Endothelial cell of umbilical vein (primary cell): Measurements from ENCODE around the gene PKD2. TPM values are rescaled to one million over a fixed set of nuclear protein-coding genes. Genes with fewer than 3 reads are reported as not detected.

Source experiments
- BruUV-seq: library from RNA; stranded (reverse); fragments of 400-500 nt; replicated peaks from 2 replicates; lab custom pipeline; 2021; lab: Mats Ljungman, UMichigan
- CTCF ChIA-PET: fragments of 300-600, 350-600 bp; sonication (Branson Sonifier 250); formaldehyde crosslinking; loops from one replicate; lab custom pipeline; 2021; ENCODE audit warnings: antibody characterized with exemption, inconsistent platforms; lab: Charles Lee
- POLR2A ChIA-PET: fragments of 300-600, 350-600 bp; sonication (Branson Sonifier 250); formaldehyde crosslinking; loops from one replicate; lab custom pipeline; 2021; ENCODE audit warnings: antibody characterized with exemption, inconsistent platforms; lab: Charles Lee
- DNase-seq: peaks from one replicate; pipeline ENCODE4 v3.0.0-alpha.2; 2011; ENCODE audit warnings: low read depth, low spot score
- FAIRE-seq: peaks from 2 replicates; lab custom pipeline; 2011; peaks lifted over from hg19 to GRCh38; lab: Jason Lieb, UNC
- H2AFZ ChIP-seq: 2 replicates; pipeline ENCODE4 v1.6.0; 2012; ENCODE audit warnings: low read depth, low read length, control low read depth, inconsistent platforms
- H3K27ac ChIP-seq: 2 replicates; pipeline ENCODE4 v1.5.1; 2011; ENCODE audit warnings: low read depth, mild to moderate bottlenecking, control low read depth, low read length, moderate library complexity; ENCODE audit not compliant: insufficient read depth
- H3K27me3 ChIP-seq, 2 experiments: 2 replicates each; pipeline versions ENCODE4 v1.6.0 to v1.6.1; 2011; ENCODE audit warnings: low read length in 2 of 2, mixed read lengths in 1 of 2; ENCODE audit not compliant: control insufficient read depth in 2 of 2, insufficient read depth in 2 of 2
- H3K36me3 ChIP-seq, 2 experiments: 2 replicates in 1 of 2; 3 replicates in 1 of 2; pipeline ENCODE4 v1.5.1; 2011; ENCODE audit warnings: low read length in 2 of 2, mild to moderate bottlenecking in 1 of 2, moderate library complexity in 1 of 2; ENCODE audit not compliant: control insufficient read depth in 2 of 2, insufficient read depth in 2 of 2; ENCODE audit errors: extremely low read depth in 1 of 2
- H3K4me1 ChIP-seq: 3 replicates; pipeline ENCODE4 v1.5.1; 2011; ENCODE audit warnings: mild to moderate bottlenecking, low read length; ENCODE audit not compliant: control insufficient read depth, insufficient read depth; ENCODE audit errors: extremely low read depth
- H3K4me2 ChIP-seq: 2 replicates; pipeline ENCODE4 v1.6.1; 2011; ENCODE audit warnings: low read length, control low read depth, mixed read lengths; ENCODE audit not compliant: insufficient read depth
- H3K4me3 ChIP-seq, 3 experiments: fragments of 200-600 bp in 1 of 3; sonication (generic), shearing (Covaris generic) in 1 of 3; replicated peaks in 1 of 3; 2 replicates each; pipeline ENCODE4 v1.5.1; 2011 to 2016; ENCODE audit warnings: control low read depth in 3 of 3, low read length in 3 of 3, mild to moderate bottlenecking in 2 of 3, inconsistent platforms in 1 of 3, low read depth in 1 of 3, moderate library complexity in 1 of 3; ENCODE audit not compliant: insufficient read depth in 1 of 3
- H3K79me2 ChIP-seq: 2 replicates; pipeline ENCODE4 v1.6.0; 2012; ENCODE audit warnings: low read length, inconsistent platforms; ENCODE audit not compliant: control insufficient read depth, insufficient read depth
- H3K9ac ChIP-seq: replicated peaks from 2 replicates; pipeline ENCODE3; 2011; ENCODE audit warnings: low read length, control low read depth; ENCODE audit not compliant: insufficient read depth; ENCODE audit errors: extremely low read depth
- H3K9me1 ChIP-seq: replicated peaks from 3 replicates; pipeline ENCODE4 v1.6.0; 2011; ENCODE audit warnings: mild to moderate bottlenecking, low read length; ENCODE audit not compliant: control insufficient read depth, insufficient read depth; ENCODE audit errors: extremely low read depth
- H3K9me3 ChIP-seq: replicated peaks from 2 replicates; pipeline ENCODE4 v1.5.1; 2012; ENCODE audit warnings: low read length, inconsistent platforms; ENCODE audit not compliant: control insufficient read depth, insufficient read depth
- H4K20me1 ChIP-seq: replicated peaks from 2 replicates; pipeline ENCODE3; 2011; ENCODE audit warnings: mild to moderate bottlenecking, low read length; ENCODE audit not compliant: control insufficient read depth, insufficient read depth; ENCODE audit errors: extremely low read depth
- EZH2 ChIP-seq: IDR thresholded peaks from 2 replicates; pipeline ENCODE4 v1.6.1; 2012; ENCODE audit warnings: borderline replicate concordance, low read depth, mild to moderate bottlenecking, moderate library complexity, low read length, inconsistent platforms; ENCODE audit not compliant: severe bottlenecking
- FOS ChIP-seq: IDR thresholded peaks from 2 replicates; pipeline ENCODE4 v1.6.1; 2011; ENCODE audit warnings: mild to moderate bottlenecking, low read length, moderate library complexity, borderline replicate concordance; ENCODE audit not compliant: insufficient read depth
- GATA2 ChIP-seq: IDR thresholded peaks from 2 replicates; pipeline ENCODE4 v1.7.0; 2011; ENCODE audit warnings: low read depth, mild to moderate bottlenecking, moderate library complexity, mixed read lengths, low read length; ENCODE audit not compliant: insufficient read length, insufficient read depth
- JUN ChIP-seq: IDR thresholded peaks from 2 replicates; pipeline ENCODE4 v1.6.1; 2011; ENCODE audit warnings: borderline replicate concordance, low read depth; ENCODE audit not compliant: insufficient read length, insufficient read depth
- MYC ChIP-seq: IDR thresholded peaks from one replicate; pipeline ENCODE4 v1.6.1; 2011; ENCODE audit warnings: mild to moderate bottlenecking, low read depth, low read length
- POLR2A ChIP-seq: IDR thresholded peaks from 2 replicates; pipeline ENCODE4 v1.6.1; 2012; ENCODE audit warnings: low read depth, mild to moderate bottlenecking, control low read depth, low read length
- POLR2AphosphoS5 ChIP-seq: IDR thresholded peaks from 2 replicates; pipeline ENCODE4 v1.6.1; 2012; ENCODE audit warnings: low read depth, mild to moderate bottlenecking, control low read depth, low read length, moderate library complexity; ENCODE audit not compliant: insufficient read depth
- dilution Hi-C: fragments of 300-500 bp; cut with MboI; formaldehyde crosslinking; loops from one replicate; pipeline ENCODE4 v1.15.0; 2019; ENCODE audit warnings: low sequenced_read_pairs; ENCODE audit not compliant: extremely low pct_ligation_motif_present
- intact Hi-C: fragments of 100-400 bp; cut with micrococcal nuclease; formaldehyde crosslinking; loops from one replicate; pipeline ENCODE4 v1.10.0; 2022
- polyA plus RNA-seq, 4 experiments: library from polyadenylated mRNA; depleted of rRNA in 3 of 4; stranded (reverse) in 3 of 4; unstranded in 1 of 4; fragments of >200 nt; gene quantifications; 2 replicates each; pipeline versions ENCODE4 v1.2.1 to v1.2.3, GENCODE V29; 2011 to 2012; ENCODE audit warnings: missing spikeins in 1 of 4
- total RNA-seq: library from RNA; stranded (reverse); gene quantifications from 2 replicates; pipeline ENCODE4 v1.2.3, GENCODE V29; 2021
- TF ChIP-seq, protein P1 (sequence below): IDR thresholded peaks from 2 replicates; pipeline ENCODE4 v1.6.1; 2011; ENCODE audit not compliant: insufficient read depth, insufficient read length

PKD2 gene
- total and polyA plus RNA-seq, 2 donors (not counting 3 experiments of a cell fraction or from before 2014, with no cell fraction given): 23.1 to 27.0 TPM

DNA sequence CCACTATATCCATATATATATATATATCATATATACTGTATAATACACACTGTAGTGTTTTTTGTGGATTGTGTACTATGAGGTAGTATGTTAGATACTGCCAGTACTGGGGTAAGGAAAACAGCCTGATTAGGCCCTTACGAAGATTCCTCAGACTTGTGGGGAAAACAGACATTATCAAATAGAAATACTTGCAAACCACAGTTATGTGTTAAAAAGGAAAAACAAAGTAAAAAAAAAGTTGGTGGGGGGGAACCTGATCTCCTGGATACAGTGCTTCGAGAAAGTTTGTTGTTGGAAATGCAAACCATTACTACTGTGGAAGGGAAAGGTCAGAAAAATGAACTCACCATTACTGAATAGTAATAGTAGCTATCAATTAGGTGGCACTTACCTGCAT is 53.0 kb downstream of the PKD2 start:
- BruUV-seq: no TSS peak
- Histone ChIP-seq H3K9ac (no peak overlapping the region), H3K27ac (no peak overlapping the region), H2AFZ (no peak overlapping the region), H3K4me3 (no peak overlapping the region), H3K36me3 (peaks cover 1 to 7% of the 10 kb centered on the region in 2 experiments), H3K9me3 (no peaks in the 10 kb centered on the region), H3K27me3 (no peaks in the 10 kb centered on the region), H4K20me1 (no peaks in the 10 kb centered on the region), H3K9me1 (no peaks in the 10 kb centered on the region), H3K4me1 (peaks cover 6% of the 10 kb centered on the region), H3K4me2 (no peak overlapping the region), H3K79me2 (no peaks in the 10 kb centered on the region)
- intact Hi-C loops (no loop called here), dilution Hi-C loops (no loop called here)
- ChIA-PET CTCF (interaction anchor here (1.6 to 3.5 kb wide), 2 partner anchors 27 to 455 kb away, joined by 4 to 8 read pairs; no protein-coding TSS in a partner anchor), POLR2A (no interaction called here)
- FAIRE-seq (no peak), DNase-seq (peak; percentile 29)
- no peak for TF ChIP-seq POLR2AphosphoS5
- TF ChIP-seq MYC: no peak
- TF ChIP-seq, protein P1, sequence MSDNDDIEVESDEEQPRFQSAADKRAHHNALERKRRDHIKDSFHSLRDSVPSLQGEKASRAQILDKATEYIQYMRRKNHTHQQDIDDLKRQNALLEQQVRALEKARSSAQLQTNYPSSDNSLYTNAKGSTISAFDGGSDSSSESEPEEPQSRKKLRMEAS: no peak
- no peak for TF ChIP-seq EZH2
- TF ChIP-seq POLR2A: no peak

DNA sequence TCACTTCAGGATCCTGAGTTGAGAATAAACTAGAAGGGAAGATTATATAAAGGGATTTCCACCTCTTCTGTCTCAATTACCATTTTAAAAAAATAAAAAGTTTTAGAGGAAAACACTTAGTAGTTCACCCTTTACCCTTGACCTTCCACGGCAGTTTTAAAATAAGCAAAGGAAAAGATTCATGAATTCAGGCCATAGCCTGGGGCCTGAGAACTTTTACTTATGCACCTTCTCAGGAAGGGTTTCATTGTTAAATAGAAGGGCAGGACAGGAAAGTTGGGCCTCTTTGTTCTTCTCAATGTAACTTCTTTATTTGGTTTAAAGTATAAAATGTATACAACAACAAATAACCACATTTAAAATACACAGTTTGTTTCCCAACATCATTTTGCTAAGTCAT is 54.9 kb downstream of the PKD2 start:
- Histone ChIP-seq H3K4me2 (no peak overlapping the region), H3K4me3 (no peak overlapping the region), H3K27me3 (no peaks in the 10 kb centered on the region), H3K9me1 (no peaks in the 10 kb centered on the region), H3K4me1 (peaks cover 6% of the 10 kb centered on the region), H2AFZ (no peak overlapping the region), H4K20me1 (no peaks in the 10 kb centered on the region), H3K27ac (no peak overlapping the region), H3K36me3 (peaks cover 2 to 4% of the 10 kb centered on the region in 2 experiments), H3K9ac (no peak overlapping the region), H3K79me2 (no peaks in the 10 kb centered on the region), H3K9me3 (no peaks in the 10 kb centered on the region)
- BruUV-seq: no TSS peak
- ChIA-PET CTCF (interaction anchor here (1.0 to 2.1 kb wide), 2 partner anchors 7 to 150 kb away, joined by 3 to 8 read pairs; no protein-coding TSS in a partner anchor), POLR2A (no interaction called here)
- dilution Hi-C loops: no loop called here
- intact Hi-C loops: no loop called here
- DNase-seq (peak; percentile 87), FAIRE-seq (no peak)
- TF ChIP-seq GATA2: no peak
- TF ChIP-seq FOS: no peak
- no peak for TF ChIP-seq JUN
- TF ChIP-seq, protein P1: no peak
